ENCODE measurements around the gene ZNF438. TPM values are rescaled to one million over a fixed set of nuclear protein-coding genes. Genes with fewer than 3 reads are reported as not detected.

ZNF438 gene
- total RNA-seq, 1 experiment from 2014 or later = 2.0 TPM

GRCh38 chr10:31035266-31035798 is 3.7 kb upstream of the ZNF438 start:
- no peak overlapping the region for H3K27ac ChIP-seq (ENCODE audit: low read depth, low read length, poor library complexity, severe bottlenecking)
- CTCF ChIA-PET = no interaction called here
- POLR2A ChIA-PET (ENCODE audit: low non-redundant PET) = no interaction called here
- no TSS peak for BruUV-seq (replicated peaks)
- intact Hi-C loops (cut with micrococcal nuclease; ENCODE audit: unreplicated experiment) = no loop called here
- no peak overlapping the region for H3K4me3 ChIP-seq (ENCODE audit: low read depth, low read length, poor library complexity, severe bottlenecking)
- no peaks in the 10 kb centered on the region for H3K9me3 ChIP-seq (ENCODE audit: low read depth, low read length, poor library complexity, severe bottlenecking)
- no peaks in the 10 kb centered on the region for H3K36me3 ChIP-seq (ENCODE audit: insufficient read depth, low read length, poor library complexity, severe bottlenecking)
- peaks cover 3% of the 10 kb centered on the region for H3K4me1 ChIP-seq (ENCODE audit: insufficient read depth, low read length, poor library complexity, severe bottlenecking)
- TF ChIP-seq EZH2 (IDR thresholded peaks at IDR 0.05; ENCODE audit: borderline replicate concordance, low read depth, low read length, poor library complexity, severe bottlenecking) = no peak
- TF ChIP-seq, protein P1, sequence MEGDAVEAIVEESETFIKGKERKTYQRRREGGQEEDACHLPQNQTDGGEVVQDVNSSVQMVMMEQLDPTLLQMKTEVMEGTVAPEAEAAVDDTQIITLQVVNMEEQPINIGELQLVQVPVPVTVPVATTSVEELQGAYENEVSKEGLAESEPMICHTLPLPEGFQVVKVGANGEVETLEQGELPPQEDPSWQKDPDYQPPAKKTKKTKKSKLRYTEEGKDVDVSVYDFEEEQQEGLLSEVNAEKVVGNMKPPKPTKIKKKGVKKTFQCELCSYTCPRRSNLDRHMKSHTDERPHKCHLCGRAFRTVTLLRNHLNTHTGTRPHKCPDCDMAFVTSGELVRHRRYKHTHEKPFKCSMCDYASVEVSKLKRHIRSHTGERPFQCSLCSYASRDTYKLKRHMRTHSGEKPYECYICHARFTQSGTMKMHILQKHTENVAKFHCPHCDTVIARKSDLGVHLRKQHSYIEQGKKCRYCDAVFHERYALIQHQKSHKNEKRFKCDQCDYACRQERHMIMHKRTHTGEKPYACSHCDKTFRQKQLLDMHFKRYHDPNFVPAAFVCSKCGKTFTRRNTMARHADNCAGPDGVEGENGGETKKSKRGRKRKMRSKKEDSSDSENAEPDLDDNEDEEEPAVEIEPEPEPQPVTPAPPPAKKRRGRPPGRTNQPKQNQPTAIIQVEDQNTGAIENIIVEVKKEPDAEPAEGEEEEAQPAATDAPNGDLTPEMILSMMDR (conservative IDR thresholded peaks at IDR 0.05; ENCODE audit: low read depth, low read length) = no peak
- no peak for DNase-seq (ENCODE audit: low spot score)
- no peaks in the 10 kb centered on the region for H3K27me3 ChIP-seq (replicated peaks; ENCODE audit: insufficient read depth, low read depth, low read length, poor library complexity)

GRCh38 chr10:31034098-31034909 is 2.6 kb upstream of the ZNF438 start:
- H3K4me1 ChIP-seq (ENCODE audit: insufficient read depth, low read length, poor library complexity, severe bottlenecking) = peaks cover 3% of the 10 kb centered on the region
- ChIA-PET POLR2A (ENCODE audit: low non-redundant PET) (no interaction called here), CTCF (no interaction called here)
- no peak for DNase-seq (ENCODE audit: low spot score)
- no peaks in the 10 kb centered on the region for H3K9me3 ChIP-seq (ENCODE audit: low read depth, low read length, poor library complexity, severe bottlenecking)
- intact Hi-C loops (cut with micrococcal nuclease; ENCODE audit: unreplicated experiment) = no loop called here
- TF ChIP-seq, protein P1 (conservative IDR thresholded peaks at IDR 0.05; ENCODE audit: low read depth, low read length) = no peak
- no peak for TF ChIP-seq EZH2 (IDR thresholded peaks at IDR 0.05; ENCODE audit: borderline replicate concordance, low read depth, low read length, poor library complexity, severe bottlenecking)
- H3K27ac ChIP-seq (ENCODE audit: low read depth, low read length, poor library complexity, severe bottlenecking) = no peak overlapping the region
- H3K27me3 ChIP-seq (replicated peaks; ENCODE audit: insufficient read depth, low read depth, low read length, poor library complexity) = no peaks in the 10 kb centered on the region
- H3K4me3 ChIP-seq (ENCODE audit: low read depth, low read length, poor library complexity, severe bottlenecking) = no peak overlapping the region
- BruUV-seq (replicated peaks) = no TSS peak
- H3K36me3 ChIP-seq (ENCODE audit: insufficient read depth, low read length, poor library complexity, severe bottlenecking) = no peaks in the 10 kb centered on the region

GRCh38 chr10:31033147-31033546 is 1.5 kb upstream of the ZNF438 start:
- H3K27me3 ChIP-seq (replicated peaks; ENCODE audit: insufficient read depth, low read depth, low read length, poor library complexity) = no peaks in the 10 kb centered on the region
- H3K4me1 ChIP-seq (ENCODE audit: insufficient read depth, low read length, poor library complexity, severe bottlenecking) = peaks cover 3% of the 10 kb centered on the region
- DNase-seq (ENCODE audit: low spot score) = no peak
- intact Hi-C loops (cut with micrococcal nuclease; ENCODE audit: unreplicated experiment) = no loop called here
- BruUV-seq (replicated peaks) = no TSS peak
- H3K4me3 ChIP-seq (ENCODE audit: low read depth, low read length, poor library complexity, severe bottlenecking) = no peak overlapping the region
- no peak overlapping the region for H3K27ac ChIP-seq (ENCODE audit: low read depth, low read length, poor library complexity, severe bottlenecking)
- CTCF ChIA-PET = no interaction called here
- no peaks in the 10 kb centered on the region for H3K9me3 ChIP-seq (ENCODE audit: low read depth, low read length, poor library complexity, severe bottlenecking)
- TF ChIP-seq EZH2 (IDR thresholded peaks at IDR 0.05; ENCODE audit: borderline replicate concordance, low read depth, low read length, poor library complexity, severe bottlenecking) = no peak
- TF ChIP-seq, protein P1 (conservative IDR thresholded peaks at IDR 0.05; ENCODE audit: low read depth, low read length) = no peak
- POLR2A ChIA-PET (ENCODE audit: low non-redundant PET) = no interaction called here
- no peaks in the 10 kb centered on the region for H3K36me3 ChIP-seq (ENCODE audit: insufficient read depth, low read length, poor library complexity, severe bottlenecking)
